Measurements from ENCODE around the gene FGF2. TPM values are rescaled to one million over a fixed set of nuclear protein-coding genes. Genes with fewer than 3 reads are reported as not detected.

The FGF2 gene
- total RNA-seq, 1 experiment from 2014 or later: 3.8 TPM

- Histone ChIP-seq H3K79me2 (ENCODE audit: insufficient read depth, low read length) (no peaks in the 10 kb centered on the region), H3K4me1 (ENCODE audit: control insufficient read depth in 1 of 2, insufficient read depth in 2 of 2, low read length in 2 of 2) (peaks cover 0 to 11% of the 10 kb centered on the region in 2 experiments; a peak in 2 of 4 replicates), H3K9me3 (ENCODE audit: control insufficient read depth in 1 of 2, insufficient read depth in 1 of 2, low read depth in 1 of 2, low read length in 2 of 2) (no peaks in the 10 kb centered on the region), H3K4me3 (replicated peaks in 1 of 2; ENCODE audit: low read depth in 1 of 2, low read length in 2 of 2) (no peak overlapping the region), H3K4me2 (ENCODE audit: low read length) (no peak overlapping the region), H2AFZ (ENCODE audit: low read depth, low read length, poor library complexity, severe bottlenecking) (no peak overlapping the region), H4K20me1 (ENCODE audit: insufficient read depth) (no peaks in the 10 kb centered on the region), H3K36me3 (ENCODE audit: control insufficient read depth in 1 of 2, insufficient read depth in 2 of 2, low read length in 2 of 2) (no peaks in the 10 kb centered on the region), H3K27ac (ENCODE audit: low read depth, low read length) (no peak overlapping the region), H3K27me3 (ENCODE audit: insufficient read depth, low read length) (no peaks in the 10 kb centered on the region), H3K9me2 (ENCODE audit: insufficient read depth) (no peaks in the 10 kb centered on the region), H3K9ac (ENCODE audit: low read length) (no peak overlapping the region)
- ATAC-seq: no peak
- no peak for DNase-seq (ENCODE audit: low read depth, low spot score)
- ChIA-PET POLR2A (no interaction called here), CTCF (no interaction called here), RAD21 (ENCODE audit: low non-redundant PET in 1 of 2, low total read pairs in 2 of 2, uncharacterized antibody in 2 of 2, unreplicated experiment in 2 of 2) (no interaction called here)
- BruUV-seq (replicated peaks): no TSS peak
- TF ChIP-seq REST (IDR thresholded peaks at IDR 0.05; ENCODE audit: low read depth) (no peak), YY1 (IDR thresholded peaks at IDR 0.05; ENCODE audit: extremely low read depth, insufficient replicate concordance, low read depth, low read length) (no peak), RAD21 (IDR thresholded peaks at IDR 0.05; ENCODE audit: low read depth) (no peak), EZH2phosphoT487 (IDR thresholded peaks at IDR 0.05; ENCODE audit: borderline replicate concordance) (no peak), CEBPB (IDR thresholded peaks at IDR 0.05; ENCODE audit: low read depth) (no peak), TCF7L2 (IDR thresholded peaks at IDR 0.05; ENCODE audit: borderline replicate concordance, extremely low read depth, insufficient read depth, insufficient read length) (no peak), FOSL1 (IDR thresholded peaks at IDR 0.05; ENCODE audit: low read depth) (no peak), SIN3A (IDR thresholded peaks at IDR 0.05; ENCODE audit: low read depth) (no peak), ZFX (IDR thresholded peaks at IDR 0.05) (no peak), ZBTB33 (IDR thresholded peaks at IDR 0.05; ENCODE audit: extremely low read depth, insufficient replicate concordance, low read length) (no peak), SRF (IDR thresholded peaks at IDR 0.05; ENCODE audit: low read depth) (no peak), ZNF274 (IDR thresholded peaks at IDR 0.05; ENCODE audit: low read depth, low read length) (no peak), CBX3 (IDR thresholded peaks at IDR 0.05; ENCODE audit: low read depth) (no peak), JUND (IDR thresholded peaks at IDR 0.05) (no peak), POLR2A (IDR thresholded peaks at IDR 0.05; ENCODE audit: borderline replicate concordance, extremely low read depth, insufficient read depth, insufficient read length) (no peak), EZH2 (IDR thresholded peaks at IDR 0.05) (no peak), POLR2AphosphoS5 (IDR thresholded peaks at IDR 0.05; ENCODE audit: low read depth, low read length) (no peak)
- TF ChIP-seq, protein P1, sequence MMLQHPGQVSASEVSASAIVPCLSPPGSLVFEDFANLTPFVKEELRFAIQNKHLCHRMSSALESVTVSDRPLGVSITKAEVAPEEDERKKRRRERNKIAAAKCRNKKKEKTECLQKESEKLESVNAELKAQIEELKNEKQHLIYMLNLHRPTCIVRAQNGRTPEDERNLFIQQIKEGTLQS (IDR thresholded peaks at IDR 0.05): no peak
- intact Hi-C loops (cut with micrococcal nuclease): loop anchor here (5.0 kb wide), 1 partner anchor 1831 kb away; no protein-coding TSS in a partner anchor
Observed at GRCh38 chr4:122873146-122873545, 46.5 kb downstream of the FGF2 start.

All from HCT116 (cell line).